HG02678 (cell line): ENCODE results near the gene CHMP2B.

ENCODE experiments used
- ATAC-seq: cut with Tn5 transposase; IDR thresholded peaks from one replicate; pipeline ENCODE4 v1.9.1; 2021; ENCODE audit warnings: mild to moderate bottlenecking, moderate library complexity; ENCODE audit not compliant: unreplicated experiment

CHMP2B gene, protein sequence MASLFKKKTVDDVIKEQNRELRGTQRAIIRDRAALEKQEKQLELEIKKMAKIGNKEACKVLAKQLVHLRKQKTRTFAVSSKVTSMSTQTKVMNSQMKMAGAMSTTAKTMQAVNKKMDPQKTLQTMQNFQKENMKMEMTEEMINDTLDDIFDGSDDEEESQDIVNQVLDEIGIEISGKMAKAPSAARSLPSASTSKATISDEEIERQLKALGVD

DNA sequence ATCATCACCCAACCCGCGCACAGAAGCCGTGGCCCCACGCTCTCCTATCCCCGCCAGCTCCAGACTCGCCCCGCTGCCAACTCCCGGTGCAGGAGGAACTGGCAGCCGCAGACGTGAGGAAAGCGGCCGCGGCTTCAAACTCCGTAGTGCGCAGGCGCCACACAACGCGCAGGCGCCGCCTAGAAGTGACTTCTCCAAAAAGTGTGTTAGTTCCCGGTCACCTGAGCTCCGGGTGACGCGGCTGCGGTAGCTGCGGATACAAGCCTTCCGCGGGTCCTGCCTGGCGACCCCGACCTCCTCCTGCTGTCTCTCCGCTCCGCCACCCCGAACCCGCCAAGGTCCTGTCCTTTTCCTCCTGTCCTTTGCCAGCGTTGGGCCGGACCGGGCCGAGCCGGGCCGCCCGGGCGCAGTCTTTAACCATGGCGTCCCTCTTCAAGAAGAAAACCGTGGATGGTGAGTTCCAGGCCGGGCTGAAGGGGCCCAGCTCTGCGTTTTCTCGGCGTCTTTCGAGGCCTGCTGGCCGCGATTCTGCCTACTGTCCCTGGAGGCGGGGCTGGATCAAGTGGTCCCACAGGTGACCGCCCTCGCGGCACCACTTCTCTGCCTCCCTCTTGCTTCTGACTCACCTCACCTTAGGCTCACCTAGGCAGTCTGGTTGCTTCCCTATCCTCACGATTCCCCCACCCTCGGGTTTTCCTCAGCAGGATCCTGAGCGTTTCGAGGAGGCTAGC lies at the start of gene CHMP2B:
Gene CHMP2B (plus strand): TSS at position 206 of the 731 bp plus-strand sequence. CDS start 214 bp downstream, at position 420.
- ATAC-seq, result peak; percentile 96

DNA sequence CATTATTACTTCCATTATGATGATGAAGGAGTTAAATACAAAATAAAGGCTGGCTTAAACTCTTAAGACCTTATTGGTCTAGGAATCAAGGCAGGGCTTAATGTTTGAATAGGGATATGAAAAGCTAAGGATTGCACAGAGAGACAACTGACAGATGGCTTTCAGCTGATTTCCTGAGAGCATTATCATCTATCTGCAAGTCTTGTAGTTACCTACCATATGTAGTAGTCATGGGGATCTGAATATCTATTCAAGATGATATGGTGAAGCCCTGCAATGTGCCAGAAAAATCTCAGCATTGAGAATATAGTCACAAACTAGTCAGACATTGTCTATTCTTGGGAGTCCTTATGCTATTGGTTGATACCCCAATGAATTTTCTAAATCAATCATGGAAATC lies 47.5 kb upstream of the CHMP2B start:
- ATAC-seq, result no peak

DNA sequence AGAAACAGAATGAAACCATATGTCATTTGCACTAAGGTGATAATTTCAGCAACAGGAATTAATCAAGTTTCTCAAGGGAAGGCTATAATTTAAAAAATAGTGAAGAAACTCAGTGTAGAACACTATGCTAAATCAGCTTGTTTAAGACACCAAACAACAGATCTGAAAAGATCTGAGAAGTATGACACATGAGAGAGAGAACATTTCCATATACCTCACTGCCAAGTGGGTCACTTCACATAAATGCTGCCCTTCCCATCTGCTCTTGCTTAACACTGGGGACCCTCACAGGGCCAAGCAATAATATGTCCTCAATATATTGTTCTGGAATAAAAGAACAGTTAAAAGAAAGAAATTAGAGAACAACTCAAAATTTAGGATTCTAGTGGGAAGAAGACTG lies 45.6 kb upstream of the CHMP2B start:
- no peak for ATAC-seq

DNA sequence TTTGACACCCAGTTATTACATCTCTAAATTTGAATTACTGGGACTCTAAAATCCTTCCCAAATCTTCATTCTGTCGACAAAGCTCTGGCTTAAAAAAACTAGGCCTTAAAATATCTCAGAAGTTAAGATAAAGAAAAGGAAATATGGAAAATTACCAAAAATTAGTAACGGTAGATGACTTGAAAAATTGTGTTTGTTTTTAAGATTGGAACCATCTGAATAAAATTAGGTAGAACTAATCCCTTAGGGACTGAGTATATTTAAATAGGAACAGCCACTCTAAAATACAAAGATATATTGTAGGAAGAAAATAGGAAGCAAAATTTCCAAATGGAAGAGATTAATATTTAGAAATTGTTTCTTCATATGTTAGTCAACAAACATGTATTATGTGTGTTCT lies 45.1 kb upstream of the CHMP2B start:
- no peak for ATAC-seq

DNA sequence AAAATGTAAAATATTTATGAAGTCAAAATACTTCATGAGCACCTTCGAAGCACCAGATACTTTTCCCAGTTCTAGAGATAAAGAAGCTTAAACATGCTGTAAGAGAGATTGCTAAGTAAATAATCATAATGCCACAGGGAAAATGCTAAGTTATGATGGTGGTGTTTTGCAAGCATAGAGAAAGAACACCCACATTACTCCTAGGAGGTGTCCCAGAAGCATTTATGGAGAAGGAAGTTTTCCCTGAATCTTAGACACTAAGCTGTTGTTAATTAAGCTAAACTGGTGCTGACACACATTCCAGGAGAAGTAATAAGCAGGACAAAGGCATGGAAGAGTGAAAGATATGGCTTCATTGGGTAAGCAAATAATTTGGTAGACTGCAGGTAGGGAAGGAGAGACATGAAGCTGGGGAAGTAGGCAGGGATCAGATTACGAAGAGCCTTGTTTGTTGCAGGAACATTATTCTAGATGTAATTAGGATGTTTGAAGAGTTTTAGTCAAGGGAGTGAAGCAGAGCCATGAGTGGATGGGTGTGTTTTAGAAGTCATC lies 40.4 kb upstream of the CHMP2B start:
- ATAC-seq, result no peak

DNA sequence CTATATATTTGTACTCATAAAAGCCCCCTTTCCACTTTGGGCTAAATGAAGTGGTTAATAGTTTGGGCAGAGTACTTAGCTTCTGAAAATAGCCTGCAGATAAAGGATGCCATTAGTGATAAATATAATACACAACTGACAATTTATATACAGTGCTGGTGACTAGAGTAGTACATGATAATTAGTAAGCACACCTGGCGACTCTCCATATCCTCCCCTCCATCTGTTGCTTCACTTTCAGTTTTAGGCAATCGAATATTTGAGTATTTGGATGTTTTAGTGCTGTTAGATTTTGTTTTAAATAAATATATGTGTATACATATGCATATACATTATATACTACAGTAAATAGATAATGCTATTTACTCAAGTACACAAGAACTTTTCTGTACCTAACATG lies 35.9 kb upstream of the CHMP2B start:
- ATAC-seq, result no peak

DNA sequence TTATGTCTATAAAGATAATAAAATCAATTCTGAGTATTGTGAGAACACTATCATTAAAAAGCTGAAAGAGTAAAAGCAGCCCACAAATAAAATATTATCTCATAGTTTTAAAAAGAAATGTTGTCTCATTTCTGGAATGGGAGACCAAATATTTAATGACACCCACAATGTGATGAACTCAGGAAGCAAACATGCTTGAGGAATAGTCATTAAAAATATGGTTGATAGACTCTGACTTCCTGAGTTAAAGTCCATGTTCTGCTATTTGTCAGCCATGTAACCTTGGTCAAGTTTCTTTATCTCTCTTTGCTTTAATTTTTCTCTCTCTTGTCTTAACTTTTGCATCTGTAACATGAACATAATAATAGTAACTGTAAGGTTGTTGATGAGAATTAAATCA lies 35.5 kb upstream of the CHMP2B start:
- no peak for ATAC-seq

DNA sequence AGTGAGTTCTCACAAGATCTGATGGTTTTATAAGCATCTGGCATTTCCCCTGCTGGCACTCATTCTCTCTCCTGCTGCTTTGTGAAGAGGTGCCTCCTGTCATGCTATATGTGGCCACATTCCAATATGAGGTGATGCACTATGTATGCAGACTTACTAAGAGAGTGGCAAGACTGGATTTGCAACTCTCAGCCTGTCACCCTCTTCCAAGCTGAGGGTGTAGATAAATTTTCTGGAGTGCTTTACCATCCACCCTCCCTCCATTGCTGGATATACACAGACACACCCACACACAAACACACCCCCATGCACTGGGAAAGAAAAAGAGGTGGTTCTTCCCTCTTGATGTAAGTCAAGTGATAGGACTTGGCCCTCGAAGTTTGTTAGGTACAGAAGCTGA lies 30.2 kb upstream of the CHMP2B start:
- ATAC-seq, result no peak

DNA sequence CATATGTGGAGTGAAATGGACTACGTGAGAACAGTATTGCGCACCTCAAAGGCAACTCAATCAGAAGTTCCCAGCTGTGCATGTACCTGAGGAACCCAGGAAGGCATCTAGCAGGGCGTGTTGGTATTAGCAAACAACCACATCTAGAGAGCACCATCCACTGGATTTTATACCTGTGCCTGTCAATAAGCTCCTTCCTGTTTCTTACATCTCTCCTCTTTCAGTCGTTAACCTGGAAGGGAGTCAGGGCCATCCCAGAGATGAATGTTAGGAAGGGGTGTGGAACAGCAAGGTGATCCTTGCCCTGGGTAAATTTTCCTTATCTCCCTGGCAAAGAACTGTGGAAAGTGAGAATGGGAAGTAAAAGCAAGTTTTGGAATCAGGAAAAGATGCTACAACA lies 29.6 kb upstream of the CHMP2B start:
- ATAC-seq, result no peak

DNA sequence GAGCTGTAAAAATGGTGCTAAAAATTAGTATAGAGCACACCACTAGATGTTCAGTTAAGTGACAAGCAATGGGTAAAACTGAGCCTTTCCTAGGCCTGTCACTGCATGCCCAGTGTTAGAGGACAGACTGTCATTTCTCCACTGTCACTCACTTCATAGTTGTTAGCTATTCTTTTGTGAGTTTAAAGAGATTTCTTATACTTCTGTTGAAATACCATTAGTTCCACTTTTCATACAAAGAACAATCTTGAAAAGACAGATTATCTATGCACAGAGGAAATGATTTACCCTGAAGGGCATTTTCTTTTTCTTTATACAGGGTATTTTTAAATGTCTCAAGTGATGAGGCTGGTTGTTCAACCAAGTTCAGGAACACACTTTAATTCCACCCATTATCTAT lies 28.3 kb upstream of the CHMP2B start:
- no peak for ATAC-seq

DNA sequence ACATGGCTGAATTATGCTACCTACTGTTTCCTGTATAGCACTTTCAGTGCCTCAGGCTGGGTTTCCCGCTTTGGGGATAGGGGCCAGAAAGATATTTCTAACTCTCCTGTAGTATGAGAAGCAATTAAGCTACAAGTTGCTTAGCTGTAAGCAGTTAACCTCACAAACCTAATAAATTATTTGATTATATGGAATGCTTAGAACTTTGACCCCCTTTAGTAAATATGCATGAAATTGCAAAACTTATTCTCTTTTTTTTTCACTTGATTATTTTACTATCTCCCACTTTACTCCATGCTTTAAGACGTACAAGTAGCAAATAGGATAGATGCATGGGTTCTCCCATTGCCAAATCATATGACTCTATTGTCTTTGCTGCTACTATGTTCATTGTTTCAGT lies 27.5 kb upstream of the CHMP2B start:
- ATAC-seq, result no peak

DNA sequence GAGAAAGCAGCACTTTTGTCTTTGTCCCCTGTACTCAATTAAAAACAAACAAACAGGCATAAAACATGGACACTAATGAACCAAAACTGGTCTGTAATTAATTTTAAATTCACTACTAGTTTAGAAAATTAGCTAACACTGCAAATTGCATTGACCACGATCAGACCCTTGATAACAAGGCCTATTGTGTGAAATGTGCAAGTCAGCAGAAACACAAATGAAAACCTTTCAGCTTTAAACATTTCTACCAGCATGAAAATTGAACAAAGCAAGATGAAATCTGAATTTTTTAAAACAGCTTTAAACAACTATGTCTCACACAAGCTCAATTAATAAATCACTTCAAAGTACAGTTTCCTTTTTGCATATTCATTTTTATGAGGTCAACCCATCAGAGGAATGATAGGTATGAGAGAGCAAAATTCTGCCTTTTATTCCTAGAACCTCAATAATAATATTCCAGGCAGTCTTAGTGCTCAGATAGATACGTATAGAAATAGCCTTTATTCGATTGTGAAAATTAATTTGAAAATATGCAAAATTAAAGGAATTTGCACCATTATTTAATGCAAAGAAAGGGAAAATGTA lies 27.0 kb upstream of the CHMP2B start:
- no peak for ATAC-seq

DNA sequence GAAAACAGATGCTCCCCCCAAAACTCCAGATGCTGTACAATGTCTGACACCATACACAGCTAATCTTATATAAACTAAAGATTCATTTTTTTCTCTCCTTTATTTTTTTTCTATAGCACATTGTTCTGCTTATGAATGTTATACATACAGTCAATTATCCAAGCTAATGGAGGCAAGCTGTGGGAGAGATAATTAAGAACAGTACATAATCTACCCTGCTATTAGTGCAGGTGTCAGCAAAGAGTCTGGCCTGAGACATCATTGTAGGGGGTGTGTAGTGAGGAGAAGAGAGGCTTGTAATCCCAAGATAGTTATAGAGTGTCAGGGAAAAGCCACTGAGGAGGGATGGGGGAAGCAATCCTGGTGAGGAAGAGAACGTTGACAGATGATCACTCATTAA lies 25.4 kb upstream of the CHMP2B start:
- ATAC-seq, result no peak

DNA sequence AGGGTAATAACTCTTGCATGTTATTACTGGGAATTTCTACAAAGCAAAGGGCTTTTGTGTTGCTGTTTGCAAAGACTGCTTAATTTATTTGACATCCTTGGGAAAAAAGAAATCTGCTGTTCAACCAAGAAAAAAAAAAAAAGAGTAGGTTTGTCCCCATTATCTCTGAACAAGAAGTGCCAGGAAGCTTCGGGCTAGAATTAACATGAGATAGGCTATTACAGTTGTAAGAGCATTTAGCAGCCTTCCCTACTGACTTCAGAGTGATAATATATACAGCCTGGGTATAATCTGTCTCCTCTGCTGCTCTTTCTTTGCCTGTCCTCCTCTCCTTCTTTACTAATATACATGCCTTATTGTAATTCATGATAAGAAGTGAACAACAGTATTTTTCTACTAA lies 23.3 kb upstream of the CHMP2B start:
- no peak for ATAC-seq

DNA sequence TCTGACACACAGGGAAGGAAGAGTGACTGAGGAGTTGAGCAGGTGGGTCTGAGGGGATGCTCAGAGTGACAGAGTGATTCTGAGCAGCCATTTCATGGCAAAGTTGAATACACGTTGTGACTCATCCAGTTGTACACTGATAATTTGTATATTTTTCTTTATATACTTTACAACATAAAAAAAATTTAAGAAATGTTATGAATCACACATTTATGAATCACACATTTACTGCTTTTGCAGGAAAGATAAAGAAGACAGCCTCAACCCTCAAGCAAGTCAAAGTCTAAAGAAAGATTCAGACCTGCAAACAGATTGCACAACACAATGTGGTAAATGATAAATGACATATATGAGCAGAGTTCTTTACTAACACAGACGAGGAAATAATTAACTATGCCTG lies 21.0 kb upstream of the CHMP2B start:
- ATAC-seq, result no peak

DNA sequence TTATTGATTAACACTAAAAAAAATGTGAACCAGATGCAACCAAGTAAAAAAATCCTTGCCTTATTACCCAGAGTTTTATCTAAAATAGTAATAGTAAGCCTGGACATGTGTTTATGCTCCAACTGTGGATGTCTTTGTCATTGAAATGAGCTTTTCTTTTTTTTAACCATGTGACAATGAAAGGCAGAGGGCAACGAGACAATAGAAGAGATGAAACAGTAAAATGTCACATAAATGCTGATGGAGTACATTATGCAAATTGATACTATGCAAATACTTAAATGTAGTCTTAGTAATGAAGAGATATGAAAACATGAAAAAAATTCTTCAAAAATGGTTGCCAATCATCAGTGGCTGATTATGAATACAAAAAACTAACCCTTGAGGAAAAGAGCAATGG lies 20.5 kb upstream of the CHMP2B start:
- ATAC-seq, result no peak

DNA sequence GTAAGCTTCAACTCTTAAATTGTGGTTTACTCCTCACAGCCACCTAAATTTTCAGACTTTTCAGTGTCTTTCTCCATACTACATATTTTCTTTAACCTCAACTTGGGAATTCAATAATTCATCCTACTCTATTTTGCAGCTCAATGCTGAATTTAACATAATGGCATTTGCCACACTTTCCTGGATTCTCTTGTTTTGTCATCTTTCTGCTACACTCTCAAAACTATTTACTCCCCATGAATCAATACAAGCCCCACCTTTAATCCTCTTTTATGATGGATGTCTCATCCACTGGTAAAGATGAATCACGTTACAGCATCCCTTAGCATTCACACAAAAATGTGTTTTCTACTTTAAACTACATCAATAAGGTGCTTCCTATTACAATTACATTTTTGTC lies 19.6 kb upstream of the CHMP2B start:
- no peak for ATAC-seq

DNA sequence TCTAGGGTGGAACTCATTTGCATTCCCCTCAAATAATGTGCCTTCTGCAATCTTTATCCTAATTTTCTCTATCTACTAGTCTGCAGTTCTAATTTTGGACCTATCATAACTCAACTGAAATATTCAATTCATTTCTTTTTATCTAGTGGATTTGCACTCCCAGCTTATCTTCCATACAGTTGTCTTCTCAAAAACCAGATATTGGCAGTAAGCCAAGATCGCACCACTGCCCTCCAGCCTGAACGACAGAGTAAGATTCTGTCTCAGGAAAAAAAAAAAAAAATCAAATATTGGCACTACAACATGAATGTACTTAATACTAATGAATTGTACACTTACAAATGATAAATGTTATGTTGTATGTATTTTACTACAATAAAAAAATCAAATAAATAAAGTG lies 18.0 kb upstream of the CHMP2B start:
- no peak for ATAC-seq

DNA sequence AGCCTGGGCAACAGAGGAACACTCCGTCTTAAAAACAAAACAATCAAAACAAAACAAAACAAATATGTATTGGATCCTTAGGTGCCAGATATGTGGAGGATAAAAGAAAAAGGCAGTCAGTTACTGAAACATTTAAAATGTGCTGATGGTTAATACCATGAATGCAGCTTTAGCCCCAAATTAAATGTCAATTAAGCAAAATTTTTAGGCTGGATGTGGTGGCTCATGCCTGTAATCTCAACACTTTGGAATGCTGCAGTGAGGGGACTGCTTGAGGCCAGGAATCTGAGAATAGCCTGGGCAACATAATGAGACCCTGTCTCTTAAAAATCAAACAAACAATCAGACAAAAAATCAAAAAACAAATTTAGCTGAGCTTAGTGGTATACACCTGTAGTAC lies 8.5 kb upstream of the CHMP2B start:
- no peak for ATAC-seq

DNA sequence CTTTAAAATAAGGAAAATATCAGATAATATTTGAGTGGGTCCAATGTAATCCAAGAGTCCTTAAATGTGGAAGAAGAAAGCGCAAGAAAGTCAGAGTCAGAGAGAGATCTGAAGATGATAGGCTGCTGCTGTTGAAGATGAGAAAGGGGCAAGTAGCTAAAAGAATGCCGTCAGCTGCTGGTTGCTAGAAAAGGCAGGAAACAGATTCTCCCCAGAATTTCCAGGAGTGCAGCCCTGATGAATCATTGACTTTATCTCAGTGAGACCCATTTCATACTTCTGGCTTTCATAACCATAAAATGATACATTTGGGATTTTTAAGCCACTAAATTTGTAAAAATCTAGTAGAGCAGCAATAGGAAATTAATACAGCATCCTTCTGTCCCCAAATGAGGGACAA lies 7.5 kb upstream of the CHMP2B start:
- no peak for ATAC-seq

DNA sequence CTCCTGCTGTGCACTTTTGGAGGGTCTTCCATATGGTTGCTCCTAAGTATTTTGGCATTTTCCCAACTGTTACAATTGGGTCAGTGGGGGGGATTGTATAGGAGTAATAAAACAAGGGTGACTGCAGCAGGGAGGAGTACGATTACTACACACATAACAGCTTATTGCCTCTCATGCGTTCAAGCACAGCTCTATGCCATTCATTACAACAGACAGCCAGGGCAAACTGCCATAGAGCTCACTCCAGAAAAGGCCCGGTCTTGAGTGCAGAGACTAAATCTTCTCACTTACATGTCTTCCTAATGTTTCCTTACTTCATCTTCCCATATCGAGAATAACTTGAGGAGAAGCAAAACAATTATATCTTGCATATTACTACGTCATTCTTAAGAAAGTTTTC lies 1.4 kb upstream of the CHMP2B start:
- no peak for ATAC-seq

DNA sequence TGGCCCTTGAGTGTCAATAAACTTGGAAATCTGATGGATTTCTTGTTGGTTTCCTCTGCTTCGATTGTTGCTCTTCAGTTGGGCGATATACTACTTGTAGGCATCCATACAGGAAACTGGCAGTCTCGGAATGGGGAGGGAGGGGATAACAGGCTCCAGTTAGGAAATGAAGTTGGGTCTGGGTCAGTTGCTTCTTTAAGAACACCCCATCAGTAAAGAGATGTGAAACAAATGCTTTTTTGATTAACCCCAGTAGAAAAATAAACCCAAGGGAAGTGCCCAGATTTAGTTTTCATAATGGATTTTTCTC lies 681 bp downstream of the CHMP2B start:
- ATAC-seq, result no peak
